Measurements from ENCODE around the gene CCR5. TPM values are rescaled to one million over a fixed set of nuclear protein-coding genes. Genes with fewer than 3 reads are reported as not detected.

Gene CCR5
- total RNA-seq, 1 donor from 2014 or later: not detected

DNA sequence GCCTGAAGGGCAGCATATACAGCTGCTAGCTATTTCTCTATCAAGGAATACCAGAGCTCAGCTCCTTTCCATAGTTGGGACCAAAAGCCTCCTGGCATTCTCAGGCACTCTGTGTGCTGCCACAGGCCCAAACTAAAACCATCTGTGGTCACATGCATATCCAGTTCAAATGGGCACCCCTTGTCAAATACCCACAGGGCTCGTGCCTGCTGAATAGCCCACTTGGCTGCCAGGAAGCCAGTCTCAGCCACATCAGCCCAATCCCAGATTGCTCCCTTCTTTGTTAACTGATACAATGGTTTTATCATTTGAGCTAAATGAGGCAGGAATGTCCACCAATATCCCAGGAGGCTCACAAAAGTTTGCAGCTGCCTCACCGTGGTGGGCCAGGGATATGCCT is 50.2 kb downstream of the CCR5 start:
- H3K27me3 ChIP-seq (ENCODE audit: control insufficient read depth, insufficient read depth, low read length): no peaks in the 10 kb centered on the region
- no peaks in the 10 kb centered on the region for H3K36me3 ChIP-seq (ENCODE audit: control insufficient read depth, insufficient read depth, low read length)
- H3K4me3 ChIP-seq (ENCODE audit: low read depth, low read length): no peak overlapping the region
- TF ChIP-seq, protein P1, sequence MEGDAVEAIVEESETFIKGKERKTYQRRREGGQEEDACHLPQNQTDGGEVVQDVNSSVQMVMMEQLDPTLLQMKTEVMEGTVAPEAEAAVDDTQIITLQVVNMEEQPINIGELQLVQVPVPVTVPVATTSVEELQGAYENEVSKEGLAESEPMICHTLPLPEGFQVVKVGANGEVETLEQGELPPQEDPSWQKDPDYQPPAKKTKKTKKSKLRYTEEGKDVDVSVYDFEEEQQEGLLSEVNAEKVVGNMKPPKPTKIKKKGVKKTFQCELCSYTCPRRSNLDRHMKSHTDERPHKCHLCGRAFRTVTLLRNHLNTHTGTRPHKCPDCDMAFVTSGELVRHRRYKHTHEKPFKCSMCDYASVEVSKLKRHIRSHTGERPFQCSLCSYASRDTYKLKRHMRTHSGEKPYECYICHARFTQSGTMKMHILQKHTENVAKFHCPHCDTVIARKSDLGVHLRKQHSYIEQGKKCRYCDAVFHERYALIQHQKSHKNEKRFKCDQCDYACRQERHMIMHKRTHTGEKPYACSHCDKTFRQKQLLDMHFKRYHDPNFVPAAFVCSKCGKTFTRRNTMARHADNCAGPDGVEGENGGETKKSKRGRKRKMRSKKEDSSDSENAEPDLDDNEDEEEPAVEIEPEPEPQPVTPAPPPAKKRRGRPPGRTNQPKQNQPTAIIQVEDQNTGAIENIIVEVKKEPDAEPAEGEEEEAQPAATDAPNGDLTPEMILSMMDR (IDR thresholded peaks at IDR 0.05; ENCODE audit: insufficient read depth, low read length, poor library complexity, severe bottlenecking): no peak
- no peak for DNase-seq (ENCODE audit: low read depth)

DNA sequence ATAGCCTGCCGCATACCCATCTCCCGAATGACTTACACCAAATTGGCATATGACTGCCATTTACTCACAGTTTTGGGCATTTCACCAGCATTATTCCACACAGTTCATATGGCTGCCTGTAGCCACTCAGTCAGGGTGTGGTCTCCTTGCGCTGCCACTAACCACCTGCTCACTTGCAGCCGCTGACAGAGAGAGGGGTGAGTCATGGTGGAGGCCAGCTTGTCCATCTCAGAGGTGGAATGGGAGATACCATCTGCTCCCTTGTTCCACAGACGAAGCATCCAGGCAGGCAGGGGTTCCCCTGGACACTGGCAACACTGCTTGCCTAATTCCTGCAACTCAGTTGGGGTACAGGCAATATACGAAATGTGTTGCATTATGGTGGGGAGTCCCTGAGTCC is 51.9 kb downstream of the CCR5 start:
- Histone ChIP-seq H3K36me3 (ENCODE audit: control insufficient read depth, insufficient read depth, low read length) (no peaks in the 10 kb centered on the region), H3K27me3 (ENCODE audit: control insufficient read depth, insufficient read depth, low read length) (no peaks in the 10 kb centered on the region), H3K4me3 (ENCODE audit: low read depth, low read length) (no peak overlapping the region)
- TF ChIP-seq, protein P1 (IDR thresholded peaks at IDR 0.05; ENCODE audit: insufficient read depth, low read length, poor library complexity, severe bottlenecking): no peak
- no peak for DNase-seq (ENCODE audit: low read depth)

DNA sequence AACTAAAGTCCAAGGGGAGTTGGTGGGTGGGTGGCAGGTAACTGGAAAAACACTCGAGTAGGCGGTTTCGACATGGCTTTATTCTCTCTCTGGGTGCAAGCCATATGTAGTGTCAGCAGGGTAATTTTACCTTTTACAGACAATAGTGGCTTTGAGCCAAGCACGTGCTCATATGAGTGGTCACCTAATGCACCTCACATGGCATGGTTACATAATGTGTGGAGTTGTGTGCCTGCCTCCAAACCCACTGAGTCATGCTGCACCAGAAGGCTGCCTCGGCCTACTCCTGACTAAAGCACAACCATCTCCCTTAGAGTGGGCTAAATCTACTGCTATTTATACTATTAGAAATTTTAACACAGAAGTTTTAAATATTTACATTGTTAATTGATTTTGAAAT is 52.8 kb downstream of the CCR5 start:
- no peak for DNase-seq (ENCODE audit: low read depth)
- H3K36me3 ChIP-seq (ENCODE audit: control insufficient read depth, insufficient read depth, low read length): no peaks in the 10 kb centered on the region
- TF ChIP-seq, protein P1 (IDR thresholded peaks at IDR 0.05; ENCODE audit: insufficient read depth, low read length, poor library complexity, severe bottlenecking): no peak
- H3K4me3 ChIP-seq (ENCODE audit: low read depth, low read length): no peak overlapping the region
- H3K27me3 ChIP-seq (ENCODE audit: control insufficient read depth, insufficient read depth, low read length): no peaks in the 10 kb centered on the region

Other genes with a start within 250 kb of the CCR5 start
- 0.07 TPM in 1 of 2 replicates, not detected in the other for gene CCR1, start 162.6 kb upstream of the CCR5 start, total RNA-seq
- gene CCR3, start 128.5 kb upstream of the CCR5 start, total RNA-seq: not detected in 2 replicates
- not detected in 2 replicates for gene CCR2, start 16.8 kb upstream of the CCR5 start, total RNA-seq
- 0.29 and 0.48 TPM in 2 replicates for gene CCRL2, start 36.3 kb downstream of the CCR5 start, total RNA-seq
- not detected in 2 replicates for gene LTF, start 94.0 kb downstream of the CCR5 start, total RNA-seq
- not detected in 2 replicates for gene RTP3, start 127.0 kb downstream of the CCR5 start, total RNA-seq
- 0.29 TPM in 1 of 2 replicates, not detected in the other for gene LRRC2, start 195.4 kb downstream of the CCR5 start, total RNA-seq
- not detected in 2 replicates for gene FAM240A, start 241.6 kb downstream of the CCR5 start, total RNA-seq

All from kidney epithelial cell (primary cell).